ENCODE results near the gene LRP1B.

The LRP1B gene

DNA sequence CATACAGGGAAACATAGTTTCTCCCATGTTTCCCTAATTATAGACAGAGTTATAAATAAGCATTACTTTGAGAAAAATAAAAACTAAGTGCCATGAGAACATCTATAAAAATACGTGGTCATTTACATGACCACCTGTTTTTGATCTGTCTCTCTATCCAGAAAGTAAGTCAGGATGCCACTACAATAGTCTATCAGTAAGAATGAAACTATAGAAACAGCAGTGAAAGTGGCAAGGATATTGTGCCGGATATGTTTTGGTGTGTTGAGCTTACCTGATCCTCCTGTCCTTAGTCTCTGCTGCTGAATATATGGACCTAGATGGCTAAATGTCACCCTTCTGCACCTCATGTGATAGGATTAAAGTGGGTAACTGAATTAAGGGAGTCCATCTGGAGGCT is 512.4 kb downstream of the LRP1B start:
- no peaks in the 10 kb centered on the region for H3K36me3 ChIP-seq (ENCODE audit: control insufficient read depth, low read length)
- no peaks in the 10 kb centered on the region for H3K4me1 ChIP-seq (ENCODE audit: control insufficient read depth, low read length)
- no peaks in the 10 kb centered on the region for H3F3A ChIP-seq (ENCODE audit: control insufficient read depth, insufficient read depth)
- no peak overlapping the region for H3K4me3 ChIP-seq (ENCODE audit: low read length)
- H4K20me1 ChIP-seq (ENCODE audit: control insufficient read depth, insufficient read depth, low read depth, low read length), result no peaks in the 10 kb centered on the region
- H3K79me2 ChIP-seq (ENCODE audit: control insufficient read depth, low read length), result no peaks in the 10 kb centered on the region
- no peak overlapping the region for H3K4me2 ChIP-seq (ENCODE audit: low read length)
- H3K27me3 ChIP-seq (ENCODE audit: control insufficient read depth, low read length), result no peaks in the 10 kb centered on the region
- TF ChIP-seq, protein P1, sequence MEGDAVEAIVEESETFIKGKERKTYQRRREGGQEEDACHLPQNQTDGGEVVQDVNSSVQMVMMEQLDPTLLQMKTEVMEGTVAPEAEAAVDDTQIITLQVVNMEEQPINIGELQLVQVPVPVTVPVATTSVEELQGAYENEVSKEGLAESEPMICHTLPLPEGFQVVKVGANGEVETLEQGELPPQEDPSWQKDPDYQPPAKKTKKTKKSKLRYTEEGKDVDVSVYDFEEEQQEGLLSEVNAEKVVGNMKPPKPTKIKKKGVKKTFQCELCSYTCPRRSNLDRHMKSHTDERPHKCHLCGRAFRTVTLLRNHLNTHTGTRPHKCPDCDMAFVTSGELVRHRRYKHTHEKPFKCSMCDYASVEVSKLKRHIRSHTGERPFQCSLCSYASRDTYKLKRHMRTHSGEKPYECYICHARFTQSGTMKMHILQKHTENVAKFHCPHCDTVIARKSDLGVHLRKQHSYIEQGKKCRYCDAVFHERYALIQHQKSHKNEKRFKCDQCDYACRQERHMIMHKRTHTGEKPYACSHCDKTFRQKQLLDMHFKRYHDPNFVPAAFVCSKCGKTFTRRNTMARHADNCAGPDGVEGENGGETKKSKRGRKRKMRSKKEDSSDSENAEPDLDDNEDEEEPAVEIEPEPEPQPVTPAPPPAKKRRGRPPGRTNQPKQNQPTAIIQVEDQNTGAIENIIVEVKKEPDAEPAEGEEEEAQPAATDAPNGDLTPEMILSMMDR (IDR thresholded peaks at IDR 0.05; ENCODE audit: low read depth, low read length, poor library complexity, severe bottlenecking), result no peak
- no peak for TF ChIP-seq EZH2phosphoT487 (IDR thresholded peaks at IDR 0.05; ENCODE audit: borderline replicate concordance, low read length)
- no peak overlapping the region for H3K27ac ChIP-seq (ENCODE audit: low read depth, low read length)
- peaks cover 3% of the 10 kb centered on the region; the same call in 1 of the 2 replicates for H3K9me3 ChIP-seq (ENCODE audit: control insufficient read depth, insufficient read depth, low read length)
- no peaks in the 10 kb centered on the region for H3K9me2 ChIP-seq (replicated peaks; ENCODE audit: control insufficient read depth, low read length)

DNA sequence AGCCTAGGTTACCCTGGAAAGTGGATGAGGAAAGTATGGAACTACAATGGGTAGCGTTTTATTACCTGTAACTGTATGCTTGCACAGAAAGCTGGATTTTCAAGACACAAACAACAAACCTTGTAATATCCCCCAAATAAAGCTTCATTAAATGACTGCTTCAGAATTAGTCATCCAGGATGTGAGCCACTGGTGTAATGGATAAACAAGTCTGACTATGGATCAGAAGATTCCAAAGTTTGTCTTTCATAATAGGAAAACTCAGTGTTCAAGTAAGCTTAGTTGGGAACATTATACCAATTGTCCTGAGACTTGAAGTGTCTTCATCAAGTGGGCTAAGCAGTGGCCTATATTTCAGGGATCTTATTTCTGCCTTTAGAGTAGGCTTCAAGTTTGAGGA is 518.8 kb downstream of the LRP1B start:
- Histone ChIP-seq H3K27me3 (ENCODE audit: control insufficient read depth, low read length) (no peaks in the 10 kb centered on the region), H3K4me3 (ENCODE audit: low read length) (no peak overlapping the region), H3K9me3 (ENCODE audit: control insufficient read depth, insufficient read depth, low read length) (peaks cover 3% of the 10 kb centered on the region; the same call in 1 of the 2 replicates), H3K4me1 (ENCODE audit: control insufficient read depth, low read length) (no peaks in the 10 kb centered on the region), H4K20me1 (ENCODE audit: control insufficient read depth, insufficient read depth, low read depth, low read length) (no peaks in the 10 kb centered on the region), H3K4me2 (ENCODE audit: low read length) (no peak overlapping the region), H3K9me2 (replicated peaks; ENCODE audit: control insufficient read depth, low read length) (no peaks in the 10 kb centered on the region), H3K27ac (ENCODE audit: low read depth, low read length) (no peak overlapping the region), H3F3A (ENCODE audit: control insufficient read depth, insufficient read depth) (no peaks in the 10 kb centered on the region), H3K79me2 (ENCODE audit: control insufficient read depth, low read length) (no peaks in the 10 kb centered on the region), H3K36me3 (ENCODE audit: control insufficient read depth, low read length) (no peaks in the 10 kb centered on the region)
- TF ChIP-seq EZH2phosphoT487 (IDR thresholded peaks at IDR 0.05; ENCODE audit: borderline replicate concordance, low read length), result no peak
- TF ChIP-seq, protein P1 (IDR thresholded peaks at IDR 0.05; ENCODE audit: low read depth, low read length, poor library complexity, severe bottlenecking), result no peak

DNA sequence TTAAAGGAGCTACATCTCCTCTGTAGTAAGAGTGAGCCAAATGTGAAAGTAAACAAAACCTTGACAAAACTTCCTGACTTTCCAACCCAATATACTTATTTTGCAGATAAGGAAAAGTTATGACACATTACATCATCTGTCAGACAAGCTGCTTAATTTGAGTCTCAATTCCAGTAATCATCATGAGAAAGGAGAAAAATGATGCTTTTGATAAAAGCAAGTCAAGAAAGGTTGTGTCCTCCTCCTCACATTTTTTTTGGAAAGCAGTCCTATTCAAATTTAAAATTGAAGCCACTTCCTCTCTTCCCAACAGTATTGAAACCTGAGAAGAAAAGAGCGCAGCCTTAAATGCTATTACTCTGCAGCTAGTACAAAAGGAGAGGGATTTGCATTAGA is 519.6 kb downstream of the LRP1B start:
- Histone ChIP-seq H3K79me2 (ENCODE audit: control insufficient read depth, low read length) (no peaks in the 10 kb centered on the region), H3F3A (ENCODE audit: control insufficient read depth, insufficient read depth) (no peaks in the 10 kb centered on the region), H3K27ac (ENCODE audit: low read depth, low read length) (no peak overlapping the region), H3K9me2 (replicated peaks; ENCODE audit: control insufficient read depth, low read length) (no peaks in the 10 kb centered on the region), H3K27me3 (ENCODE audit: control insufficient read depth, low read length) (no peaks in the 10 kb centered on the region), H3K4me3 (ENCODE audit: low read length) (no peak overlapping the region), H3K9me3 (ENCODE audit: control insufficient read depth, insufficient read depth, low read length) (peaks cover 3% of the 10 kb centered on the region; the same call in 1 of the 2 replicates), H3K4me2 (ENCODE audit: low read length) (no peak overlapping the region), H3K4me1 (ENCODE audit: control insufficient read depth, low read length) (no peaks in the 10 kb centered on the region), H4K20me1 (ENCODE audit: control insufficient read depth, insufficient read depth, low read depth, low read length) (no peaks in the 10 kb centered on the region), H3K36me3 (ENCODE audit: control insufficient read depth, low read length) (no peaks in the 10 kb centered on the region)
- no peak for TF ChIP-seq EZH2phosphoT487 (IDR thresholded peaks at IDR 0.05; ENCODE audit: borderline replicate concordance, low read length)
- TF ChIP-seq, protein P1 (IDR thresholded peaks at IDR 0.05; ENCODE audit: low read depth, low read length, poor library complexity, severe bottlenecking), result no peak
